Right lobe of liver (tissue), 6 donors: ENCODE data around the gene OR10Z1. TPM values are rescaled to one million over a fixed set of nuclear protein-coding genes. Genes with fewer than 3 reads are reported as not detected.

ENCODE experiments used
- ATAC-seq, 4 donors: fragments of 200-7000 bp; cut with Tn5 transposase; one replicate each; pipeline ENCODE4 v1.9.1; 2020; ENCODE audit warnings: mild to moderate bottlenecking in 4 of 4, moderate library complexity in 4 of 4
- DNase-seq, 3 donors: peaks; one replicate each; pipeline ENCODE4 v3.0.0-alpha.2; 2020
- H3K27ac ChIP-seq, 3 donors: fragments of 200-600 bp; one replicate each; pipeline ENCODE4 v1.8.0; 2022
- H3K27me3 ChIP-seq, 2 donors: fragments of 200-600 bp; one replicate each; pipeline ENCODE4 v1.8.0; 2022
- H3K36me3 ChIP-seq, 4 donors: fragments of 200-600 bp; sonication (generic) in 1 of 4; one replicate each; pipeline versions ENCODE4 v1.5.1 to v1.8.0; 2017 to 2022; ENCODE audit warnings: control low read depth in 1 of 4
- H3K4me1 ChIP-seq, 4 donors: fragments of 200-600 bp; sonication (generic) in 1 of 4; one replicate each; pipeline versions ENCODE4 v1.5.1 to v1.8.0; 2017 to 2022; ENCODE audit warnings: control low read depth in 1 of 4
- H3K4me3 ChIP-seq, 3 donors: fragments of 200-600 bp; one replicate each; pipeline ENCODE4 v1.8.0; 2022
- H3K9me3 ChIP-seq, 4 donors: fragments of 200-600 bp; sonication (generic) in 1 of 4; one replicate each; pipeline versions ENCODE4 v1.5.1 to v1.8.0; 2017 to 2022; ENCODE audit warnings: control low read depth in 1 of 4
- CTCF ChIP-seq, 4 donors: fragments of 200-600 bp in 3 of 4; fragments of 450-650 bp in 1 of 4; IDR thresholded peaks; one replicate each; pipeline versions ENCODE4 v1.5.1 to v1.8.0; 2016 to 2022; ENCODE audit warnings: antibody characterized with exemption in 4 of 4, mild to moderate bottlenecking in 2 of 4
- POLR2A ChIP-seq: fragments of 450-650 bp; IDR thresholded peaks from one replicate; pipeline ENCODE4 v1.6.1; 2017; ENCODE audit warnings: antibody characterized with exemption, mild to moderate bottlenecking
- WGBS: methylation state at CpG from one replicate; pipeline ENCODE4 v1.1.6; 2018; ENCODE audit warnings: low coverage, low lambda C conversion rate; ENCODE audit not compliant: insufficient coverage; ENCODE audit errors: missing lambda C conversion rate; 5-methylcytosine and 5-hydroxymethylcytosine counted together
- intact Hi-C, 2 donors: fragments of 100-400 bp; cut with DNase I; formaldehyde crosslinking; loops; one replicate each; pipeline versions ENCODE4 v1.11.2 to v1.14.1; 2022
- total RNA-seq, 6 experiments: library from RNA; depleted of rRNA in 2 of 6; stranded (reverse); fragments of >200 nt in 2 of 6; fragmentation: NEBNext Ultra II Directional in 3 of 6; extraction: Animal tissue kit (Norgen Biotek cat#: 25700) in 3 of 6; gene quantifications; one replicate each; pipeline versions ENCODE4 v1.1.0 to v1.2.4, GENCODE V29; 2016 to 2023
- donor health status: DM: no; HTN: yes; CAD: no.
- donor health status: DM: no; HTN: no; CAD: no.
- donor health status: DM: no; HTN: no; CAD: no.
- donor health status: DM: no; HTN: yes; CAD: no.
- donor health status: DM: no; HTN: yes; CAD: no.

Gene OR10Z1
- total RNA-seq, 6 experiments from 2014 or later, result not detected

- Histone ChIP-seq H3K4me3 (no peak overlapping the region), H3K27ac (no peak overlapping the region), H3K36me3 (no peaks in the 10 kb centered on the region), H3K27me3 (no peaks in the 10 kb centered on the region), H3K9me3 (peaks cover 0 to 3% (median 0%) of the 10 kb centered on the region in 4 donors), H3K4me1 (peaks cover 0 to 2% (median 0%) of the 10 kb centered on the region in 4 donors)
- TF ChIP-seq CTCF (IDR thresholded peaks at IDR 0.05) (no peak), POLR2A (no peak)
- DNase-seq (no peak), ATAC-seq (no peak)
- 75% methylated on average over 2 of the region's 2 CpGs for WGBS
- intact Hi-C loops, result no loop called here
These were observed 4.3 kb upstream of the OR10Z1 start for GRCh38 chr1:158600735-158601134.

- ATAC-seq (no peak), DNase-seq (no peak)
- H3K4me3 ChIP-seq, result no peak overlapping the region
- intact Hi-C loops, result no loop called here
- TF ChIP-seq POLR2A, result no peak
- TF ChIP-seq CTCF (IDR thresholded peaks at IDR 0.05), result no peak
- peaks cover 0 to 2% (median 0%) of the 10 kb centered on the region in 4 donors for H3K4me1 ChIP-seq
- 27% methylated on average over 1 of the region's 1 CpG for whole genome bisulfite sequencing
- H3K9me3 ChIP-seq, result no peaks in the 10 kb centered on the region
- H3K27ac ChIP-seq, result no peak overlapping the region
- H3K36me3 ChIP-seq, result no peaks in the 10 kb centered on the region
- no peaks in the 10 kb centered on the region for H3K27me3 ChIP-seq
These were observed 2.2 kb downstream of the OR10Z1 start for GRCh38 chr1:158607296-158607695.

GRCh38 chr1:158611916-158612315 is 6.8 kb downstream of the OR10Z1 start:
- no peak overlapping the region for H3K27ac ChIP-seq
- H3K9me3 ChIP-seq, result no peaks in the 10 kb centered on the region
- no peaks in the 10 kb centered on the region for H3K27me3 ChIP-seq
- H3K36me3 ChIP-seq, result no peaks in the 10 kb centered on the region
- intact Hi-C loops, result no loop called here
- TF ChIP-seq CTCF (IDR thresholded peaks at IDR 0.05) (no peak), POLR2A (no peak)
- H3K4me3 ChIP-seq, result no peak overlapping the region
- WGBS, result 28% methylated on average over 3 of the region's 3 CpGs
- H3K4me1 ChIP-seq, result no peaks in the 10 kb centered on the region
- ATAC-seq (no peak), DNase-seq (no peak)

- Histone ChIP-seq H3K4me1 (no peaks in the 10 kb centered on the region), H3K4me3 (no peak overlapping the region), H3K9me3 (no peaks in the 10 kb centered on the region), H3K36me3 (no peaks in the 10 kb centered on the region), H3K27ac (no peak overlapping the region), H3K27me3 (no peaks in the 10 kb centered on the region)
- ATAC-seq (no peak), DNase-seq (no peak)
- WGBS, result 66% methylated on average over 3 of the region's 3 CpGs
- no peak for TF ChIP-seq CTCF (IDR thresholded peaks at IDR 0.05)
- intact Hi-C loops, result no loop called here
These were observed 8.7 kb downstream of the OR10Z1 start for GRCh38 chr1:158613764-158614163.

GRCh38 chr1:158638146-158638545 is 33.1 kb downstream of the OR10Z1 start:
- H3K27me3 ChIP-seq, result no peaks in the 10 kb centered on the region
- intact Hi-C loops, result no loop called here
- ATAC-seq, result no peak
- no peak overlapping the region for H3K27ac ChIP-seq
- H3K4me3 ChIP-seq, result no peak overlapping the region
- no peaks in the 10 kb centered on the region for H3K9me3 ChIP-seq
- TF ChIP-seq POLR2A, result no peak
- no peak for TF ChIP-seq CTCF (IDR thresholded peaks at IDR 0.05)
- no peak for DNase-seq
- WGBS, result 71% methylated on average over 4 of the region's 4 CpGs
- H3K36me3 ChIP-seq, result no peaks in the 10 kb centered on the region
- H3K4me1 ChIP-seq, result no peaks in the 10 kb centered on the region
